MM.1S (cell line): ENCODE measurements around the gene CENPS.

Experiments
- EZH2 ChIP-seq: fragments of 300-600 bp; sonication (generic); optimal IDR thresholded peaks from 2 replicates; pipeline ENCODE3; 2017; ENCODE audit warnings: low read depth, mild to moderate bottlenecking, antibody characterized with exemption, low read length, mixed read lengths
- EZH2phosphoT487 ChIP-seq: fragments of 300-600 bp; sonication (generic); IDR thresholded peaks from 2 replicates; pipeline ENCODE4 v1.6.1; 2018; ENCODE audit warnings: antibody characterized with exemption, low read length
- TF ChIP-seq, protein P1 (sequence below): fragments of 300-600 bp; sonication (generic); IDR thresholded peaks from 2 replicates; pipeline ENCODE4 v1.5.1; 2016; ENCODE audit warnings: antibody characterized with exemption, low read length, mixed read lengths

DNA sequence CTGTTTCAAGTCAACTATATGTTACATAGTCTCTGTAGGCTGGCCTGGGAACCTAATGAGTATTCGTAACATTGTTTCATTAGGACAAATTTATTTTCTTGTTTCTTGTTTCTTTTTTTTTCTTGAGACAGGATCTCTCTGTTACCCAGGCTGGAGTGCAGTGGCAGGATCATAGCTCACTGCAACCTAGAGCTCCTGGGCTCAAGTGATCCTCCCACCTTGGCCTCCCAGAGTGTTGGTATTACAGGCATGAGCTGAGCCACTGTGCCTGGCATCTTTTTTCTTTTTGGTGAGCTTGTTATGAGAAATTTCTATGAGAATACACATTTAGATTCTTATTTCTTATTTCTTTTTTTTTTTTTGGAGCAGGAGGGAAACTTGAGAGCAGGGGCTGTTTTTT is 6.8 kb downstream of the CENPS start:
- TF ChIP-seq EZH2 (no peak), EZH2phosphoT487 (no peak)
- TF ChIP-seq, protein P1, sequence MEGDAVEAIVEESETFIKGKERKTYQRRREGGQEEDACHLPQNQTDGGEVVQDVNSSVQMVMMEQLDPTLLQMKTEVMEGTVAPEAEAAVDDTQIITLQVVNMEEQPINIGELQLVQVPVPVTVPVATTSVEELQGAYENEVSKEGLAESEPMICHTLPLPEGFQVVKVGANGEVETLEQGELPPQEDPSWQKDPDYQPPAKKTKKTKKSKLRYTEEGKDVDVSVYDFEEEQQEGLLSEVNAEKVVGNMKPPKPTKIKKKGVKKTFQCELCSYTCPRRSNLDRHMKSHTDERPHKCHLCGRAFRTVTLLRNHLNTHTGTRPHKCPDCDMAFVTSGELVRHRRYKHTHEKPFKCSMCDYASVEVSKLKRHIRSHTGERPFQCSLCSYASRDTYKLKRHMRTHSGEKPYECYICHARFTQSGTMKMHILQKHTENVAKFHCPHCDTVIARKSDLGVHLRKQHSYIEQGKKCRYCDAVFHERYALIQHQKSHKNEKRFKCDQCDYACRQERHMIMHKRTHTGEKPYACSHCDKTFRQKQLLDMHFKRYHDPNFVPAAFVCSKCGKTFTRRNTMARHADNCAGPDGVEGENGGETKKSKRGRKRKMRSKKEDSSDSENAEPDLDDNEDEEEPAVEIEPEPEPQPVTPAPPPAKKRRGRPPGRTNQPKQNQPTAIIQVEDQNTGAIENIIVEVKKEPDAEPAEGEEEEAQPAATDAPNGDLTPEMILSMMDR, result no peak
